ENCODE data around the gene CPB1.
"Not testable (repeated sequence)": the region's sequence is repeated elsewhere in the genome, so short reads cannot be mapped to it uniquely, and the experiment has no call there.

The CPB1 gene

DNA sequence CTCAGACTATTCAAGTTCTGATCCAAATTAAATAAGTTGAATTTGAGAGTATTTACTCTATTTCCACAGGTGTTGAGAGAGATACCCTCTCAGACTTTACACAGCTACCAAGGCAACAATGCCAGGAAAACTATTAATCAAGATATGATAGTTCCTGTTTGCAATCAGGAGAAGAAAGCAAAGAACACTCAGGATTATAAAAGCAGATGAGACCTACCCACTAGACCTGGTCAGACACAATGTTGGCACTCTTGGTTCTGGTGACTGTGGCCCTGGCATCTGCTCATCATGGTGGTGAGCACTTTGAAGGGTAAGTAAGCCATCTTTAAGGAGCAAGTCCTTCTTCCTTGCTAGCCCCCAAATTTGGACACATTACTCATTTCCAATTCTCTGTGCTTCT lies at the start of gene CPB1:
TSS of gene CPB1 (plus strand) at position 227 of the 400 bp plus-strand sequence. CDS start at position 240, 13 bp downstream.
- H3K4me1 ChIP-seq (ENCODE audit: control insufficient read depth in 5 of 5, insufficient read depth in 5 of 5, low read length in 5 of 5), result peaks cover 0 to 7% (median 3%) of the 10 kb centered on the region in 5 donors
- peaks cover 0 to 1% (median 0%) of the 10 kb centered on the region in 5 donors for H3K9me3 ChIP-seq (ENCODE audit: control insufficient read depth in 5 of 5, low read length in 5 of 5)
- H3K36me3 ChIP-seq (ENCODE audit: control insufficient read depth in 5 of 5, insufficient read depth in 5 of 5, low read length in 5 of 5), result no peaks in the 10 kb centered on the region
- no peak within 1 kb of the TSS for H3K9ac ChIP-seq (ENCODE audit: low read length in 5 of 5)
- H3K27ac ChIP-seq (ENCODE audit: low read depth, low read length), result no peak within 1 kb of the TSS
- H3K4me3 ChIP-seq (ENCODE audit: low read depth in 1 of 5, low read length in 5 of 5), result no peak within 1 kb of the TSS
- H3K27me3 ChIP-seq (ENCODE audit: control insufficient read depth in 5 of 5, insufficient read depth in 4 of 5, low read length in 5 of 5), result no peaks in the 10 kb centered on the region

DNA sequence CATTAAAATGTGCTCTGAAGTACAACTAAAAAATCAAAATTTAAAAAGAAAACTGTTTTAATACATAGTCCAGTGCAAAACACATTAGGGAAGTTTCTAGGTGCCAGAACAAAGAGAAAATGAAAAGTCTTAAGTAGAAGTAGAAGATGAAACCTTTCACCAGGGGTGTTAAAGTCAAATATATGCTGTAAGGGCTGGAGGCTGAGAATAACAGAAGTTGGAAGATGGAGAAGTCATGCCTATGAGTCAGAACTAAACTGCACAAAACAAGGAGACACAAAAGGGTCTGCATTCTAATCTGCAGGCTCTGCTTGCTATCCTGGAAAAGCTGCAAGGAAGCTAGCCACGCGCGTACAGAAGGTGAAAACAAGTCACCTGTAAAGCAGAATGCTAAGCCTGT lies 48.7 kb upstream of the CPB1 start:
- no peak overlapping the region for H3K4me3 ChIP-seq (ENCODE audit: low read depth in 1 of 5, low read length in 5 of 5)
- H3K9me3 ChIP-seq (ENCODE audit: control insufficient read depth in 5 of 5, low read length in 5 of 5), result no peaks in the 10 kb centered on the region
- no peaks in the 10 kb centered on the region for H3K27me3 ChIP-seq (ENCODE audit: control insufficient read depth in 5 of 5, insufficient read depth in 4 of 5, low read length in 5 of 5)
- no peaks in the 10 kb centered on the region for H3K36me3 ChIP-seq (ENCODE audit: control insufficient read depth in 5 of 5, insufficient read depth in 5 of 5, low read length in 5 of 5)
- no peaks in the 10 kb centered on the region for H3K4me1 ChIP-seq (ENCODE audit: control insufficient read depth in 5 of 5, insufficient read depth in 5 of 5, low read length in 5 of 5)
- H3K27ac ChIP-seq (ENCODE audit: low read depth, low read length), result no peak overlapping the region
- no peak overlapping the region for H3K9ac ChIP-seq (ENCODE audit: low read length in 5 of 5)

DNA sequence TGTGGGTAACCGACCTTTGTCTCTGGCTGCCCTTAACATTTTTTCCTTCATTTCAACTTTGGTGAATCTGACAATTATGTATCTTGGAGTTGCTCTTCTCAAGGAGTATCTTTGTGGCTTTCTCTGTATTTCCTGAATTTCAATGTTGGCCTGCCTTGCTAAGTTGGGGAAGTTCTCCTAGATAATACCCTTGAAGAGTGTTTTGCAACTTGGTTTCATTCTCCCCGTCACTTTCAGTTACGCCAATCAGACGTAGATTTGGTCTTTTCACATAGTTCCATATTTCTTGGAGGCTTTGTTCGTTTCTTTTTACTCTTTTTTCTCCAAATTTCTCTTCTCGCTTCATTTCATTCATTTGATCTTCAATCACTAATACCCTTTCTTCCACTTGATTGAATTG lies 42.6 kb upstream of the CPB1 start:
- not testable (repeated sequence) for H3K9me3 ChIP-seq (ENCODE audit: control insufficient read depth in 5 of 5, low read length in 5 of 5); H3K27ac ChIP-seq (ENCODE audit: low read depth, low read length); H3K4me3 ChIP-seq (ENCODE audit: low read depth in 1 of 5, low read length in 5 of 5); H3K9ac ChIP-seq (ENCODE audit: low read length in 5 of 5); H3K4me1 ChIP-seq (ENCODE audit: control insufficient read depth in 5 of 5, insufficient read depth in 5 of 5, low read length in 5 of 5); H3K36me3 ChIP-seq (ENCODE audit: control insufficient read depth in 5 of 5, insufficient read depth in 5 of 5, low read length in 5 of 5); H3K27me3 ChIP-seq (ENCODE audit: control insufficient read depth in 5 of 5, insufficient read depth in 4 of 5, low read length in 5 of 5)

DNA sequence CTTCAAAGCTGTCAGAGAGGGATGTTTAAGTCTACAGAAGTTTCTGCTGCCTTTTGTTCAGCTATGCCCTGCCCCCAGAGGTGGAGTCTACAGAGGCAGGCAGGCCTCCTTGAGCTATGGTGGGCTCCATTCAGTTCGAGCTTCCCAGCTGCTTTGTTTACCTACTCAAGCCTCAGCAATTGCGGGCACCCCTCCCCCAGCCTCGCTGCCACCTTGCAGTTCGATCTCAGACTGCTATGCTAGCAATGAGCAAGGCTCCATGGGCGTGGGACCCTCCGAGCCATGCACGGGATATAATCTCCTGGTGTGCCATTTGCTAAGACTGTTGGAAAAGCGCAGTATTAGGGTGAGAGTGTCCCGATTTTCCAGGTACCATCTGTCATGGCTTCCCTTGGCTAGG lies 41.5 kb upstream of the CPB1 start:
- H3K36me3 ChIP-seq (ENCODE audit: control insufficient read depth in 5 of 5, insufficient read depth in 5 of 5, low read length in 5 of 5); H3K4me3 ChIP-seq (ENCODE audit: low read depth in 1 of 5, low read length in 5 of 5); H3K9me3 ChIP-seq (ENCODE audit: control insufficient read depth in 5 of 5, low read length in 5 of 5); H3K27me3 ChIP-seq (ENCODE audit: control insufficient read depth in 5 of 5, insufficient read depth in 4 of 5, low read length in 5 of 5); H3K9ac ChIP-seq (ENCODE audit: low read length in 5 of 5); H3K27ac ChIP-seq (ENCODE audit: low read depth, low read length): not testable (repeated sequence)
- peaks cover 0 to 15% (median 9%) of the 10 kb centered on the region in 5 donors for H3K4me1 ChIP-seq (ENCODE audit: control insufficient read depth in 5 of 5, insufficient read depth in 5 of 5, low read length in 5 of 5)

DNA sequence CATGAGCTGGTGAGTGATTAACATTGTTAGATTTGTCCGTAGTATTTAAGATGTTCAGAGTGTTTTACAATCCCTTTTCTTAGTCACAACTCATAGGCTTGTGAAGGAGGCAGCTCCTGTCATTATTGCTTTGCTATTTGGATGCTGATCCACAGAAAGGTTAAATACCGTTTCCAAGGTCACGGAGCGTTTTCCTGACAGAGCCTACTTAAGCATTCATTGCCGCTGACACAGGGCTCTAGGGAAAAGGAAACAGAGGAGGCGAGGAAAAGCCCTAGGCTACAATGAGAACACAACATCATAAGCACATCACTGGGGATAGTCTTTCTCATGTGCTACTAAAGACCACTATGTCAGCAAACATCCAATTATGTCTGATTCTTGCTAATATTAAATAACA lies 38.5 kb upstream of the CPB1 start:
- Histone ChIP-seq H3K9ac (ENCODE audit: low read length in 5 of 5) (no peak overlapping the region), H3K27ac (ENCODE audit: low read depth, low read length) (no peak overlapping the region)

DNA sequence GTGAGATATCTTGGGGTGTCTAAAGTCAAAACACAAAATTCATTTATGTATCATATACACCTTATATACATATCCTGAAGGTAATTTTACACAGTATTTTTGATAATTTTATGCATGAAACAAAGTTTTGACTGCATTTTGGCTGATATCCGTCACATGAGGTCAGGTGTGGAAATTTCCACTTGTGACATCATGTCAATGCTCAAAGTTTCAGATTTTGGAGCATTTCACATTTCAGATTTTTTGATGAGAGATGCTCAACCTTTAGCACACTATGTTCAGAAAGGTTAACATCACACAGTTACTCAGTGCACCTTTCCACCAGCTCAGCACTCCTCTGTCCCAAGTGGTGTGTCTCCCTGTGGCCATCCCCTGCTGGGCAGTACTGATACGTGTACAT lies 37.7 kb upstream of the CPB1 start:
- H3K9me3 ChIP-seq (ENCODE audit: control insufficient read depth in 5 of 5, low read length in 5 of 5), result no peaks in the 10 kb centered on the region
- H3K27me3 ChIP-seq (ENCODE audit: control insufficient read depth in 5 of 5, insufficient read depth in 4 of 5, low read length in 5 of 5), result peaks cover 0 to 4% (median 0%) of the 10 kb centered on the region in 5 donors
- peak overlapping the region; percentile 71 for H3K27ac ChIP-seq (ENCODE audit: low read depth, low read length)
- H3K4me3 ChIP-seq (ENCODE audit: low read depth in 1 of 5, low read length in 5 of 5), result no peak overlapping the region
- H3K4me1 ChIP-seq (ENCODE audit: control insufficient read depth in 5 of 5, insufficient read depth in 5 of 5, low read length in 5 of 5), result peaks cover 0 to 23% (median 13%) of the 10 kb centered on the region in 5 donors
- no peak overlapping the region for H3K9ac ChIP-seq (ENCODE audit: low read length in 5 of 5)
- no peaks in the 10 kb centered on the region for H3K36me3 ChIP-seq (ENCODE audit: control insufficient read depth in 5 of 5, insufficient read depth in 5 of 5, low read length in 5 of 5)

More for the DNA sequence above, 38.5 kb upstream of the CPB1 start:
- H3K4me3 ChIP-seq (ENCODE audit: low read depth in 1 of 5, low read length in 5 of 5), result no peak overlapping the region
- peaks cover 0 to 23% (median 13%) of the 10 kb centered on the region in 5 donors for H3K4me1 ChIP-seq (ENCODE audit: control insufficient read depth in 5 of 5, insufficient read depth in 5 of 5, low read length in 5 of 5)
- peaks cover 0 to 4% (median 0%) of the 10 kb centered on the region in 5 donors for H3K27me3 ChIP-seq (ENCODE audit: control insufficient read depth in 5 of 5, insufficient read depth in 4 of 5, low read length in 5 of 5)
- H3K36me3 ChIP-seq (ENCODE audit: control insufficient read depth in 5 of 5, insufficient read depth in 5 of 5, low read length in 5 of 5), result no peaks in the 10 kb centered on the region
- no peaks in the 10 kb centered on the region for H3K9me3 ChIP-seq (ENCODE audit: control insufficient read depth in 5 of 5, low read length in 5 of 5)

DNA sequence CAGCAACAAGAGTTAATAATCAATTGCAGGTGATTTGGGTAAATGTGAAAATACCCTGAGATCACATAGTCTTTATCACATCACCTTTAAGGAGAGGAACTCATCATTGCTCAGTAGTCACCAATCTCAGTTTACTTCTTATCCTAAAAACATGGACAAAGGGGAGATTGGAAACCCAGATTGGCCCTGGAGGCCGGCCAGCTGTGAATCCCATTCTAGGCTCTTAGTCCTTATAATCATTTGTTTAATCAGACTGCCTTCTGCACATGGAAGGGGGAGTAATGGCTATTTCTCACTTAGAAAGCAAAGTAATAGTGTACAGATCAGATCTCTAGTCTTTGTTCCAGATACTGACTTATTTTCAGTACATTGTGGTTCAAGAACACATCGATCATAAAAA lies 37.2 kb upstream of the CPB1 start:
- Histone ChIP-seq H3K9ac (ENCODE audit: low read length in 5 of 5) (no peak overlapping the region), H3K4me1 (ENCODE audit: control insufficient read depth in 5 of 5, insufficient read depth in 5 of 5, low read length in 5 of 5) (peaks cover 0 to 23% (median 13%) of the 10 kb centered on the region in 5 donors), H3K9me3 (ENCODE audit: control insufficient read depth in 5 of 5, low read length in 5 of 5) (no peaks in the 10 kb centered on the region), H3K36me3 (ENCODE audit: control insufficient read depth in 5 of 5, insufficient read depth in 5 of 5, low read length in 5 of 5) (no peaks in the 10 kb centered on the region), H3K4me3 (ENCODE audit: low read depth in 1 of 5, low read length in 5 of 5) (no peak overlapping the region), H3K27ac (ENCODE audit: low read depth, low read length) (peak overlapping the region; percentile 71), H3K27me3 (ENCODE audit: control insufficient read depth in 5 of 5, insufficient read depth in 4 of 5, low read length in 5 of 5) (peaks cover 0 to 4% (median 0%) of the 10 kb centered on the region in 5 donors)

DNA sequence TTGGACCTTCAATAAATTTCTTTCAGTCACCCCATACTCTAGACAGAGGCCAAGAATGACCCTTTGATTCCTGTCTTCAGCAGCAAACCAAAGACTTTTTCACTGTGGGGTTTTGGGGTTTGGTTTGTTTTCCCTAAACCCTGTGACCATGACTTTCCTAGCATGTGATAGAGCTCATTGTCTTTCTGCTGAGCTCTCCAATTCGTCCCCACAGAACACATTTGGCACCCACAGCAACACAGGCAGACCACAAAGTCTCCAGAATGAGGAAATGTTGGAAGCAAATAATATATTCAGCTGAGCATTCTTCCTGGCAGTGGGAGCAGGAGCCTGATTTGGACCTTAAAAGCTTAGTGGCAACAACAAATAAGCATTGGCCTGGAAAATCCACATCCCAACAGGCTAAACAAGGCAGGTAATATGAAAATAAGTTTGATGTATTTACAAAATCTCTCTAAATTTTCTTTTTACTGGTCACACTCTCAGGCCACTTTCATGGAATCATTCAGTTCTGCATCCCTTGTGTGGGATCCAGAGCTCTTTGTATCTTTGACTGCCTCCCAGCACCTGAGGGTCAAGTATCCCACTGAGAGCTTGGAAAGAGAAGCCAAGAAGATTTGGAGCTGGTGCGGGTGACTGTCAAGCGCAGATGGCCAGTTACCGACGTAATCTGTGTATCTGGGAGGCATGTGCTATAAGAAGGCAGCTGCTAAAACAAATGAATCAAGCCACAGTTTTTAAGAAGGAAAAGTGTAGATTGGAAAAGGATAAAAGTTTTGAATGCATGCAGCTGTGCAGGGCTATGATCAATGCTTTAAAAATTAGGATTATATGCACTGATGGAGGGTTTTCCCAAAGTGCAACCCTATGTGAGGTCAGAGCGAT lies 36.5 kb upstream of the CPB1 start:
- Histone ChIP-seq H3K27ac (ENCODE audit: low read depth, low read length) (peak overlapping the region; percentile 71), H3K27me3 (ENCODE audit: control insufficient read depth in 5 of 5, insufficient read depth in 4 of 5, low read length in 5 of 5) (peaks cover 0 to 4% (median 0%) of the 10 kb centered on the region in 5 donors), H3K9me3 (ENCODE audit: control insufficient read depth in 5 of 5, low read length in 5 of 5) (no peaks in the 10 kb centered on the region), H3K4me1 (ENCODE audit: control insufficient read depth in 5 of 5, insufficient read depth in 5 of 5, low read length in 5 of 5) (peaks cover 0 to 23% (median 13%) of the 10 kb centered on the region in 5 donors), H3K4me3 (ENCODE audit: low read depth in 1 of 5, low read length in 5 of 5) (no peak overlapping the region), H3K36me3 (ENCODE audit: control insufficient read depth in 5 of 5, insufficient read depth in 5 of 5, low read length in 5 of 5) (no peaks in the 10 kb centered on the region), H3K9ac (ENCODE audit: low read length in 5 of 5) (no peak overlapping the region)

DNA sequence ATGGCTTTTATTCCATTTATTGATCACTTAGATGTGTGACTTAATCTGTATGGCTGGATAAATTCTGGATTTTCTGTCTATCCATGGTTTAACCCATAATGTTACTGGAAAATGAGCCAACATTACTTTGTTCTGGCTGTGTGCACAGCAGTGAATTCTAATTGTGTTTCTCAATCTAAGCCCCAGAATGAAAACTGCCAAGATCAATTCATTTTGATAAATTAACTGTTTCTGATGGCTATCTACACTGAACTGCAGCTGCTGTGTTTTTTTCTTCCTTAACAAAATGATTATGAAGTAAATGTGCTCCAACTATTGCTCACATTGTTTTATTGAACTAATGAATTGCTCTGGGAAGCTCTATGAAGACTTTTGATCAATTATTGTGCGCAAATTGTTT lies 35.7 kb upstream of the CPB1 start:
- no peaks in the 10 kb centered on the region for H3K9me3 ChIP-seq (ENCODE audit: control insufficient read depth in 5 of 5, low read length in 5 of 5)
- peaks cover 0 to 4% (median 0%) of the 10 kb centered on the region in 5 donors for H3K27me3 ChIP-seq (ENCODE audit: control insufficient read depth in 5 of 5, insufficient read depth in 4 of 5, low read length in 5 of 5)
- H3K9ac ChIP-seq (ENCODE audit: low read length in 5 of 5), result no peak overlapping the region
- peak overlapping the region; percentile 7 for H3K27ac ChIP-seq (ENCODE audit: low read depth, low read length)
- H3K36me3 ChIP-seq (ENCODE audit: control insufficient read depth in 5 of 5, insufficient read depth in 5 of 5, low read length in 5 of 5), result no peaks in the 10 kb centered on the region
- no peak overlapping the region for H3K4me3 ChIP-seq (ENCODE audit: low read depth in 1 of 5, low read length in 5 of 5)
- peaks cover 0 to 23% (median 13%) of the 10 kb centered on the region in 5 donors for H3K4me1 ChIP-seq (ENCODE audit: control insufficient read depth in 5 of 5, insufficient read depth in 5 of 5, low read length in 5 of 5)

DNA sequence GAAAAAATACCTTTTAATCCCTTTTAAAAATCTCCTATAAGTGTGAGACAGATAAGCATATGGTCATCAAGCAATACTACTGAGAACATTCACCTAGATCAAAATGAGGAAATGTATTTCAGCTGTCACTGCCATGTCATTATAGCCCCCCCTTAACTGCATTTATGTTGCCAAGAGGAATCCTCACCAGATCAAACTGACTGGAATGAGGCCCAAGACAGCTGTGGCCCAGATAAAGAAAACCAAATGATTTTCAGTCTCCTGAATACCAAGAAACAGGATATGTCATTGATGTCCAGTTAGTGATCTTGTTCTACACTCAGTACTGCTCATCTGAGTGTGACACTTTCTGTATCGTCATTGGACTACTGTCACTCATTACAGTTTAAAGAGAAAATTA lies 35.1 kb upstream of the CPB1 start:
- Histone ChIP-seq H3K36me3 (ENCODE audit: control insufficient read depth in 5 of 5, insufficient read depth in 5 of 5, low read length in 5 of 5) (no peaks in the 10 kb centered on the region), H3K4me3 (ENCODE audit: low read depth in 1 of 5, low read length in 5 of 5) (no peak overlapping the region), H3K27ac (ENCODE audit: low read depth, low read length) (peak overlapping the region; percentile 7), H3K9me3 (ENCODE audit: control insufficient read depth in 5 of 5, low read length in 5 of 5) (no peaks in the 10 kb centered on the region), H3K4me1 (ENCODE audit: control insufficient read depth in 5 of 5, insufficient read depth in 5 of 5, low read length in 5 of 5) (peaks cover 0 to 23% (median 13%) of the 10 kb centered on the region in 5 donors), H3K27me3 (ENCODE audit: control insufficient read depth in 5 of 5, insufficient read depth in 4 of 5, low read length in 5 of 5) (peaks cover 0 to 4% (median 0%) of the 10 kb centered on the region in 5 donors), H3K9ac (ENCODE audit: low read length in 5 of 5) (no peak overlapping the region)
